Ishikawa (cell line): ENCODE data around the gene GRM7.

ENCODE experiments used
- EGR1 ChIP-seq: IDR thresholded peaks from 2 replicates; pipeline ENCODE4 v1.6.1; 2012
- EP300 ChIP-seq: IDR thresholded peaks from 2 replicates; pipeline ENCODE4 v1.6.1; 2012; ENCODE audit warnings: borderline replicate concordance
- MAX ChIP-seq: IDR thresholded peaks from 2 replicates; pipeline ENCODE4 v1.6.1; 2012
- NFIC ChIP-seq: IDR thresholded peaks from 2 replicates; pipeline ENCODE4 v1.6.1; 2012
- RAD21 ChIP-seq: IDR thresholded peaks from 2 replicates; pipeline ENCODE4 v1.6.1; 2012; ENCODE audit warnings: low read depth
- TAF1 ChIP-seq: IDR thresholded peaks from 2 replicates; pipeline ENCODE4 v1.6.1; 2012; ENCODE audit warnings: low read depth, mild to moderate bottlenecking
- TEAD4 ChIP-seq: IDR thresholded peaks from 2 replicates; pipeline ENCODE4 v1.6.1; 2012
- ZBTB7A ChIP-seq: IDR thresholded peaks from 2 replicates; pipeline ENCODE4 v1.6.1; 2012; ENCODE audit warnings: low read depth

GRCh38 chr3:7288133-7288532, 427.2 kb downstream of the GRM7 start:
- TF ChIP-seq RAD21 (no peak), TAF1 (no peak), EP300 (no peak), NFIC (no peak), MAX (no peak), EGR1 (no peak), TEAD4 (no peak), ZBTB7A (no peak)
